SK-N-MC (cell line): ENCODE measurements around the gene AP5M1.
"Not testable (repeated sequence)": the region's sequence is repeated elsewhere in the genome, so short reads cannot be mapped to it uniquely, and the experiment has no call there.

Experiments used
- EZH2 ChIP-seq: fragments of 200-600 bp; sonication (generic); IDR thresholded peaks from one replicate; pipeline ENCODE4 v1.6.1; 2017; ENCODE audit warnings: antibody characterized with exemption
- POLR2AphosphoS5 ChIP-seq: IDR thresholded peaks from 2 replicates; pipeline ENCODE4 v1.6.1; 2012; ENCODE audit warnings: mild to moderate bottlenecking, low read depth, low read length, borderline replicate concordance

DNA sequence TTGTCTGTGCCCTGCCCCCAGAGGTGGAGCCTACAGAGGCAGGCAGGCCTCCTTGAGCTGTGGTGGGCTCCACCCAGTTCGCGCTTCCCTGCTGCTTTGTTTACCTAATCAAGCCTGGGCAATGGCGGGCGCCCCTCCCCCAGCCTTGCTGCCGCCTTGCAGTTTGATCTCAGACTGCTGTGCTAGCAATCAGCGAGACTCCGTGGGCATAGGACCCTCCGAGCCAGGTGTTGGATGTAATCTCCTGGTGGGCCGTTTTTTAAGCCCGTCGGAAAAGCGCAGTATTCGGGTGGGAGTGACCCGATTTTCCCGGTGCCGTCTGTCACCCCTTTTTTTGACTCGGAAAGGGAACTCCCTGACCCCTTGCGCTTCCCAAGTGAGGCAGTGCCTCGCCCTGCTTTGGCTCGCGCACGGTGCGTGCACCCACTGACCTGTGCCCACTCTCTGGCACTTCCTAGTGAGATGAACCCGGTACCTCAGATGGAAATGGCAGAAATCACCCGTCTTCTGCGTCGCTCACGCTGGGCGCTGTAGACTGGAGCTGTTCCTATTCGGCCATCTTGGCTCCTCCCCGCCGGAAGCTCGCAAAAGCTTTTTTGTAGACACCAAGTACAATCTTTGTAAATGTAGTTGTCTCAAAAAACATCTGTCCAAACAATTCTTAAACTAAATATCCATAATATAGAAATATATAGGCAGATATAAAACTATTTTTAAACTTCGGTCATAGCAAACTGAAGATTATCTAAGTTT lies 75.0 kb downstream of the AP5M1 start:
- not testable (repeated sequence) for TF ChIP-seq POLR2AphosphoS5, EZH2
